Esophagus mucosa (tissue), 1 donor: ENCODE data around the gene TCEA3. TPM values are rescaled to one million over a fixed set of nuclear protein-coding genes. Genes with fewer than 3 reads are reported as not detected.

Experiments used
- total RNA-seq: library from RNA; stranded (reverse); gene quantifications from one replicate; pipeline ENCODE4 v1.2.4, GENCODE V29; 2023
- donor health status: DM: yes; HTN: yes; CAD: no.

TCEA3 gene
- total RNA-seq, 1 donor from 2014 or later: 25.6 TPM

Other genes starting within 250 kb of the TCEA3 start
- not detected for gene HTR1D, start 207.2 kb downstream of the TCEA3 start, total RNA-seq
- 96.2 TPM for gene HNRNPR, start 80.5 kb downstream of the TCEA3 start, total RNA-seq
- gene ZNF436, start 54.9 kb downstream of the TCEA3 start, total RNA-seq: 23.7 TPM
- 31.5 TPM for gene ASAP3, start 59.4 kb upstream of the TCEA3 start, total RNA-seq
- 13.9 TPM for gene E2F2, start 106.5 kb upstream of the TCEA3 start, total RNA-seq
- gene ID3, start 134.8 kb upstream of the TCEA3 start, total RNA-seq: 25.7 TPM